Cardiac fibroblast (primary cell): Measurements from ENCODE around the gene GRIK2.

Source experiments
- DNase-seq, 2 donors: peaks; one replicate each; pipeline versions ENCODE4 v3.0.0 to v3.0.0-alpha.2; 2010; ENCODE audit warnings: low read depth in 2 of 2
- H3K4me3 ChIP-seq, 2 donors: replicated peaks in 1 of 2; 1 replicate in 1 of 2; 2 replicates in 1 of 2; pipeline ENCODE4 v1.5.1; 2011; ENCODE audit warnings: low read depth in 2 of 2, low read length in 2 of 2, mild to moderate bottlenecking in 2 of 2, moderate library complexity in 1 of 2
- CTCF ChIP-seq: IDR thresholded peaks from one replicate; pipeline ENCODE4 v1.5.1; 2011; ENCODE audit warnings: low read depth, mild to moderate bottlenecking, low read length, inconsistent platforms

GRIK2 gene

DNA sequence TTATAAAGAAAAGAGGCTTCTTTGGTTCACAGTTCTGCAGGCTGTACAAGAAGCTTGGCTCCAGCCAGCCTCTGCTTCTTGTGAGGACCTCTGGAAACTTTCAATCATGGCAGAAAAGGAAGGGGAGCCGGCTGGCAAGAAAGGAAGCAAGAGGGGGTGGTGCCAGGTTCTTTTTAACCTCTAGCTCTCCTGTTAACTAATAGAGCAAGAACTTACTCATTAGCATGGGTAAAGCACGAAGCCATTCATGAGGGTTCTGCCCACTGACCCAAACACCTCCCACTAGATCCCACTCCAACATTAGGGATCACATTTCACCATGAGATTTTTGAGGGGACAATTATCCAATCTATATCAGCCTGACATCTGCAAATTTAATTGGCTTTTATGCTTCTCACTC is 347.1 kb downstream of the GRIK2 start:
- DNase-seq = no peak
- no peak for TF ChIP-seq CTCF
- no peak overlapping the region for H3K4me3 ChIP-seq

- no peak for TF ChIP-seq CTCF
- no peak overlapping the region for H3K4me3 ChIP-seq
- DNase-seq = no peak
These were observed 348.1 kb downstream of the GRIK2 start for GRCh38 chr6:101741474-101742171.

GRCh38 chr6:101747160-101747559 is 353.7 kb downstream of the GRIK2 start:
- peak in 1 of 2 donors; percentile 45 for DNase-seq
- no peak for TF ChIP-seq CTCF
- H3K4me3 ChIP-seq = no peak overlapping the region

DNA sequence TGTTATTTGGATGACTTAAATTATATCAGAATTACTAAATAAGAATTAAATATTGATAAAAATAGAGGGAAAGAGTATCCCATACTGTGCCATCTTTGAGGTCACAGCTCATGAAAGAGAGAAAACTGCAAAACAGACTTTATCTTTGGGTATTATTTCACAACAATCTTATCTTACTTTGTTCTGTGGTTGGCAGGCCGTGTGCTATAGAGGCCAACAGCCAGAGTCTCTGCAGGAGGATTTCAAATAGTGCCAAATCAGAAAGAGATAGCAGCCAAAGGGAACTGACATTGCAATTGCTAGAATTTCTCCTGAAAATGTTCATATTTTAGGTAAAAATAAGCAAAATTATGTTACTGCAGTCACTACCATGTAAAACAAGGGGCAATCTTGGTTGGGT is 354.2 kb downstream of the GRIK2 start:
- DNase-seq = peak in 1 of 2 donors; percentile 59
- TF ChIP-seq CTCF = no peak
- H3K4me3 ChIP-seq = no peak overlapping the region

DNA sequence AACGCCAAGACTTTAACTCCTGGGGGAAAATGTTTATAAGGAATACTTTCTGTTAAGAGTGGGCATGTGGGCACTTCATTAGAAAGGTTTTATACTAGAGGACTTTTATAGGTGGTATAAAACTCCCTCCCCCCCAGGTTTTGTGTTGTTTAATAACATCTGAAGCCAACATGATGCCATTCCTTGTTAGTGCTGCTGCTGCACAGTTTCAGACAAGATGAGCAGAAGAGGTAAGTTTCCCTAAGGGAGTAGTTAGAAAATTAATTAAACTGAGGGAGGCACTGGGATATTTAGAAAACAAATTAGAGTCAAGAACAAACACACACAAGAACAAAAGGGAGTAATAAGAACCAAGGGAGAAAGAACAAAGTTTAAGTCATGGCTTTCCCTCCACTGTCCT is 362.4 kb downstream of the GRIK2 start:
- TF ChIP-seq CTCF = no peak
- no peak overlapping the region for H3K4me3 ChIP-seq

GRCh38 chr6:101758368-101758767 is 364.9 kb downstream of the GRIK2 start:
- no peak for TF ChIP-seq CTCF
- no peak for DNase-seq

More for the DNA sequence above, 362.4 kb downstream of the GRIK2 start:
- DNase-seq = no peak

More at GRCh38 chr6:101758368-101758767, 364.9 kb downstream of the GRIK2 start:
- H3K4me3 ChIP-seq = no peak overlapping the region
